DOHH2 (cell line): ENCODE results near the gene HECTD3.

Experiments used
- H3F3A ChIP-seq: fragments of 200-600 bp; sonication (generic), shearing (Covaris generic); 2 replicates; pipeline ENCODE4 v1.6.0; 2016; ENCODE audit warnings: antibody characterized with exemption, mild to moderate bottlenecking; ENCODE audit not compliant: control insufficient read depth, insufficient read depth
- H3K27ac ChIP-seq: fragments of 200-600 bp; sonication (generic); 2 replicates; pipeline ENCODE4 v1.5.1; 2014; ENCODE audit warnings: low read depth, mild to moderate bottlenecking, low read length, moderate library complexity
- H3K27me3 ChIP-seq: fragments of 200-600 bp; sonication (generic); 2 replicates; pipeline ENCODE4 v1.6.1; 2014; ENCODE audit warnings: mild to moderate bottlenecking, low read length, mixed read lengths; ENCODE audit not compliant: control insufficient read depth
- H3K36me3 ChIP-seq: fragments of 200-600 bp; sonication (generic); 2 replicates; pipeline ENCODE4 v1.6.1; 2014; ENCODE audit warnings: mild to moderate bottlenecking, low read length, moderate library complexity, mixed read lengths; ENCODE audit not compliant: control insufficient read depth
- H3K4me1 ChIP-seq: fragments of 200-600 bp; sonication (generic); 2 replicates; pipeline ENCODE4 v1.6.1; 2014; ENCODE audit warnings: mild to moderate bottlenecking, low read length, mixed read lengths; ENCODE audit not compliant: control insufficient read depth
- H3K4me2 ChIP-seq: fragments of 200-600 bp; sonication (generic); 2 replicates; pipeline ENCODE4 v1.6.0; 2014; ENCODE audit warnings: mild to moderate bottlenecking, low read length, moderate library complexity
- H3K4me3 ChIP-seq: fragments of 200-600 bp; sonication (generic); 2 replicates; pipeline ENCODE4 v1.5.1; 2014; ENCODE audit warnings: mild to moderate bottlenecking, low read length, mixed read lengths
- H3K79me2 ChIP-seq: fragments of 200-600 bp; sonication (generic); 2 replicates; pipeline ENCODE4 v1.6.1; 2014; ENCODE audit warnings: mild to moderate bottlenecking, low read length, mixed read lengths; ENCODE audit not compliant: control insufficient read depth
- H3K9me2 ChIP-seq: fragments of 200-600 bp; sonication (generic); replicated peaks from 2 replicates; pipeline ENCODE4 v1.6.1; 2014; ENCODE audit warnings: mild to moderate bottlenecking, low read length, mixed read lengths; ENCODE audit not compliant: control insufficient read depth
- H3K9me3 ChIP-seq: fragments of 200-600 bp; sonication (generic); 2 replicates; pipeline ENCODE4 v1.6.1; 2014; ENCODE audit warnings: antibody characterized with exemption, low read length, mixed read lengths; ENCODE audit not compliant: control insufficient read depth, insufficient read depth
- H4K20me1 ChIP-seq: fragments of 200-600 bp; sonication (generic); 2 replicates; pipeline ENCODE4 v1.6.0; 2014; ENCODE audit warnings: low read depth, mild to moderate bottlenecking, antibody characterized with exemption, low read length, moderate library complexity; ENCODE audit not compliant: control insufficient read depth, insufficient read depth
- EZH2phosphoT487 ChIP-seq: fragments of 200-600 bp; sonication (generic); IDR thresholded peaks from 2 replicates; pipeline ENCODE4 v1.6.1; 2017; ENCODE audit warnings: borderline replicate concordance, mild to moderate bottlenecking, antibody characterized with exemption, low read length, moderate library complexity, mixed read lengths
- TF ChIP-seq, protein P1 (sequence below): fragments of 200-600 bp; sonication (generic); IDR thresholded peaks from one replicate; pipeline ENCODE4 v1.5.1; 2014; ENCODE audit warnings: antibody characterized with exemption, mild to moderate bottlenecking, low read depth, low read length; ENCODE audit not compliant: poor library complexity, severe bottlenecking

The HECTD3 gene

DNA sequence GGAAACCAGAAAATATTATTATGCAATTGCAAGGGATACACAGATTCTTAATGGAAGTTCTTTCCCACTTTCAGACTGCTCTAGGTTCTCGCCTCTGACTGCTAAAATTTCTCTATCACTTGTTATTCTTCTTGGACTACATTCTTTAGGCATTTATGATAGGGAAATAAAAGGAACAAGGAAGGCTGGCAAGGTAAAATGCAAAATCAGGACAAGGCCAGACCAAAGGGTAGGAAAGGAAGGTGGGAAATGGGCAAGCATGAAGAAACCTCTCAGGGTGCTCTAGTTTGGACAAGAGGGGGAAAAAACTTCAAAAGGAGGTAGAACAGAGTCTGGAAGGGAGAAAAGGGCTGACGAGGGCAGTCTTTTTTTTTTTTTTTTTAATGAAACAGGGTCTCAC is 27.1 kb upstream of the HECTD3 start:
- no peak for TF ChIP-seq EZH2phosphoT487
- TF ChIP-seq, protein P1, sequence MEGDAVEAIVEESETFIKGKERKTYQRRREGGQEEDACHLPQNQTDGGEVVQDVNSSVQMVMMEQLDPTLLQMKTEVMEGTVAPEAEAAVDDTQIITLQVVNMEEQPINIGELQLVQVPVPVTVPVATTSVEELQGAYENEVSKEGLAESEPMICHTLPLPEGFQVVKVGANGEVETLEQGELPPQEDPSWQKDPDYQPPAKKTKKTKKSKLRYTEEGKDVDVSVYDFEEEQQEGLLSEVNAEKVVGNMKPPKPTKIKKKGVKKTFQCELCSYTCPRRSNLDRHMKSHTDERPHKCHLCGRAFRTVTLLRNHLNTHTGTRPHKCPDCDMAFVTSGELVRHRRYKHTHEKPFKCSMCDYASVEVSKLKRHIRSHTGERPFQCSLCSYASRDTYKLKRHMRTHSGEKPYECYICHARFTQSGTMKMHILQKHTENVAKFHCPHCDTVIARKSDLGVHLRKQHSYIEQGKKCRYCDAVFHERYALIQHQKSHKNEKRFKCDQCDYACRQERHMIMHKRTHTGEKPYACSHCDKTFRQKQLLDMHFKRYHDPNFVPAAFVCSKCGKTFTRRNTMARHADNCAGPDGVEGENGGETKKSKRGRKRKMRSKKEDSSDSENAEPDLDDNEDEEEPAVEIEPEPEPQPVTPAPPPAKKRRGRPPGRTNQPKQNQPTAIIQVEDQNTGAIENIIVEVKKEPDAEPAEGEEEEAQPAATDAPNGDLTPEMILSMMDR: no peak
- Histone ChIP-seq H3K27me3 (no peaks in the 10 kb centered on the region), H3K4me2 (no peak overlapping the region), H3F3A (no peaks in the 10 kb centered on the region), H4K20me1 (no peaks in the 10 kb centered on the region), H3K27ac (no peak overlapping the region), H3K79me2 (no peaks in the 10 kb centered on the region), H3K4me3 (no peak overlapping the region), H3K4me1 (peaks cover 5% of the 10 kb centered on the region), H3K9me2 (no peaks in the 10 kb centered on the region), H3K36me3 (no peaks in the 10 kb centered on the region), H3K9me3 (no peaks in the 10 kb centered on the region)

DNA sequence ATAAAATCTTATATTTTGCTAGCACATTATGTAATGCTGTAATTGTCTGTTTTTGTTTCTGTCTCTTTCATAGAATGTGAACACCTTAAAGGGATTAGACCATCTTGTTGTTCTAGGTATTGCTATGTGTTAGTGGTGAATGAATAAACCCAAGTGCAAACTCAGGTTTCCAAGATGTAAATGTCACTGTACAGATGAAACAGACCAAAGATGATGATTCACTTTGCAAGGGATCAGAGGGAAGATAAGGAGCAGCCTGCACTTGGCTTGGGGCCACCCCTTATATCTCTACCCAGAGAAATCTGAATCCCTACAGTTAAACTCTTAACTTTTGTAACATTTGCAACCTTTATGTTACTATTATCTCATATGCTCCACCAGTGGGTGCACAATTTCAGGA is 26.3 kb upstream of the HECTD3 start:
- Histone ChIP-seq H3K27me3 (no peaks in the 10 kb centered on the region), H3K9me3 (no peaks in the 10 kb centered on the region), H4K20me1 (no peaks in the 10 kb centered on the region), H3F3A (no peaks in the 10 kb centered on the region; the same call in 1 of the 2 replicates), H3K4me3 (no peak overlapping the region), H3K4me1 (peaks cover 11% of the 10 kb centered on the region), H3K27ac (no peak overlapping the region), H3K4me2 (no peak overlapping the region), H3K9me2 (no peaks in the 10 kb centered on the region), H3K79me2 (no peaks in the 10 kb centered on the region), H3K36me3 (no peaks in the 10 kb centered on the region)
- TF ChIP-seq, protein P1: no peak
- TF ChIP-seq EZH2phosphoT487: no peak

DNA sequence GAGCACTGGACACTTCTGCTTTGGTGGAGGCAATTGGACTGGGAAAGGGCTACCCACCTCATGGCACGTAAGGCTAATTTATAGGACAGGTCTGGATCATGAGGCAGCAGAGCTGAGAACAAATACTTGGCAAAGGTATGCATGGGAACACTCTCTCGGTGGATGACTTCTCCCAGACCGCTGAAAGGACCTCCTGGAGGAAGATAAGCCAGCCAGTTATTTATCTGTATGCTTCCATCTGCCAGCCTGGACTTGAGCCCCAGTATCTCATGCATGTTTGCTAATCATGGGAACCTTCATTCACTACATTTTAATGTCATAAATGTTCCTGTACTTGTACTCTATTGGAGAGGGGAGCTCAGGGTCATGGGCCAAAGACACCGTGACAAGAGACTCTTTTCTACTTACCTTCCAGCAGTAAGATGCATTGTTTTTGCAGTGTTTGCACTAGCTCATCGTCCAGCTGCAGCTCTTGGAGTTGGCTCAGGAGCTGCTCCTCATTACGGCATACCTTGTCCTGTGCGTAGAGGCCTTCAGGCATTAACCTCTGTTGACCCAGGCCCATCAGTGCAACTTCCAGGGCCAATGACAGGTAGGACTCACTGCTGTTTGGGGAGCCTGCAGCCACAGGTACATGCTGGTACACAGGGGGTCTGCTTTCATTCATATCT is 24.6 kb upstream of the HECTD3 start:
- H4K20me1 ChIP-seq: no peaks in the 10 kb centered on the region
- no peak for TF ChIP-seq EZH2phosphoT487
- TF ChIP-seq, protein P1: no peak
- peaks cover 11% of the 10 kb centered on the region for H3K4me1 ChIP-seq
- H3K36me3 ChIP-seq: no peaks in the 10 kb centered on the region
- no peak overlapping the region for H3K4me3 ChIP-seq
- no peak overlapping the region for H3K27ac ChIP-seq
- no peaks in the 10 kb centered on the region for H3K79me2 ChIP-seq
- H3F3A ChIP-seq: no peaks in the 10 kb centered on the region; the same call in 1 of the 2 replicates
- no peaks in the 10 kb centered on the region for H3K9me3 ChIP-seq
- no peaks in the 10 kb centered on the region for H3K9me2 ChIP-seq
- no peak overlapping the region for H3K4me2 ChIP-seq
- no peaks in the 10 kb centered on the region for H3K27me3 ChIP-seq
